Cardiac fibroblast (primary cell): ENCODE data around the gene C1QA.
"Not testable (repeated sequence)": the region's sequence is repeated elsewhere in the genome, so short reads cannot be mapped to it uniquely, and the experiment has no call there.

Experiments used
- DNase-seq, 2 donors: peaks; one replicate each; pipeline versions ENCODE4 v3.0.0 to v3.0.0-alpha.2; 2010; ENCODE audit warnings: low read depth in 2 of 2
- H3K4me3 ChIP-seq, 2 donors: replicated peaks in 1 of 2; 1 replicate in 1 of 2; 2 replicates in 1 of 2; pipeline ENCODE4 v1.5.1; 2011; ENCODE audit warnings: low read depth in 2 of 2, low read length in 2 of 2, mild to moderate bottlenecking in 2 of 2, moderate library complexity in 1 of 2
- CTCF ChIP-seq: IDR thresholded peaks from one replicate; pipeline ENCODE4 v1.5.1; 2011; ENCODE audit warnings: low read depth, mild to moderate bottlenecking, low read length, inconsistent platforms

C1QA gene

GRCh38 chr1:22666412-22666811 lies 30.0 kb downstream of the C1QA start:
- no peak for TF ChIP-seq CTCF
- DNase-seq, result no peak
- no peak overlapping the region for H3K4me3 ChIP-seq

- DNase-seq, result not testable (repeated sequence)
Observed at GRCh38 chr1:22668840-22669239, 32.4 kb downstream of the C1QA start.

GRCh38 chr1:22670352-22670975 lies 34.0 kb downstream of the C1QA start:
- no peak overlapping the region for H3K4me3 ChIP-seq
- TF ChIP-seq CTCF, result no peak
- no peak for DNase-seq

More at GRCh38 chr1:22668840-22669239, 32.4 kb downstream of the C1QA start:
- not testable (repeated sequence) for H3K4me3 ChIP-seq

- TF ChIP-seq CTCF, result no peak
- DNase-seq, result no peak
- H3K4me3 ChIP-seq, result no peak overlapping the region
Observed at GRCh38 chr1:22671999-22672398, 35.6 kb downstream of the C1QA start.

- peak; percentile 86 for TF ChIP-seq CTCF
- no peak overlapping the region for H3K4me3 ChIP-seq
- DNase-seq, result peak; percentile 77 to 78
Observed at GRCh38 chr1:22673486-22674409, 37.3 kb downstream of the C1QA start.

- no peak overlapping the region for H3K4me3 ChIP-seq
- TF ChIP-seq CTCF, result no peak
- no peak for DNase-seq
Observed at GRCh38 chr1:22674410-22674749, 38.0 kb downstream of the C1QA start.

- not testable (repeated sequence) for DNase-seq, H3K4me3 ChIP-seq
Observed at GRCh38 chr1:22676151-22676550, 39.7 kb downstream of the C1QA start.
